PC-9 (cell line): Measurements from ENCODE around the gene STH. TPM values are rescaled to one million over a fixed set of nuclear protein-coding genes. Genes with fewer than 3 reads are reported as not detected.
"Not testable (repeated sequence)": the region's sequence is repeated elsewhere in the genome, so short reads cannot be mapped to it uniquely, and the experiment has no call there.

ENCODE experiments used
- BruUV-seq: library from RNA; stranded (reverse); fragments of 400-500 nt; replicated peaks from 2 replicates; lab custom pipeline; 2021; lab: Mats Ljungman, UMichigan
- CTCF ChIA-PET: fragments of 300-600 bp; sonication (Branson Sonifier 250); formaldehyde crosslinking; loops from one replicate; lab custom pipeline; 2022; ENCODE audit warnings: antibody characterized with exemption; lab: Charles Lee
- POLR2A ChIA-PET: fragments of 300-600 bp; sonication (Branson Sonifier 250); formaldehyde crosslinking; loops from one replicate; lab custom pipeline; 2022; ENCODE audit warnings: antibody characterized with exemption; ENCODE audit not compliant: unreplicated experiment; lab: Charles Lee
- DNase-seq, 2 experiments: peaks; one replicate each; pipeline versions ENCODE4 v3.0.0 to v3.0.0-alpha.2; 2015 to 2022; ENCODE audit warnings: mixed read lengths in 1 of 2
- H2AFZ ChIP-seq: fragments of 200-600 bp; sonication (generic); 2 replicates; pipeline ENCODE4 v1.8.1; 2017; ENCODE audit warnings: antibody characterized with exemption
- H3F3A ChIP-seq: fragments of 200-600 bp; sonication (generic); 2 replicates; pipeline ENCODE4 v1.8.1; 2017; ENCODE audit warnings: antibody characterized with exemption, mild to moderate bottlenecking, low read depth; ENCODE audit not compliant: insufficient read depth
- H3K27ac ChIP-seq: fragments of 200-600 bp; sonication (generic); 2 replicates; pipeline ENCODE4 v1.6.1; 2016; ENCODE audit warnings: mixed run types
- H3K27me3 ChIP-seq: fragments of 200-600 bp; sonication (generic); 2 replicates; pipeline ENCODE4 v1.6.1; 2016; ENCODE audit warnings: low read depth, mixed run types; ENCODE audit not compliant: insufficient read depth
- H3K36me3 ChIP-seq: fragments of 200-600 bp; sonication (generic); 2 replicates; pipeline ENCODE4 v1.6.1; 2016; ENCODE audit warnings: low read depth, mixed run types
- H3K4me1 ChIP-seq: fragments of 200-600 bp; sonication (generic); replicated peaks from 2 replicates; pipeline ENCODE4 v1.6.1; 2016; ENCODE audit warnings: mixed run types; ENCODE audit not compliant: insufficient read depth
- H3K4me2 ChIP-seq: fragments of 200-600 bp; sonication (generic); 2 replicates; pipeline ENCODE4 v1.6.1; 2017; ENCODE audit warnings: mixed run types
- H3K4me3 ChIP-seq: fragments of 200-600 bp; sonication (generic); 2 replicates; pipeline ENCODE4 v1.6.1; 2016; ENCODE audit warnings: mixed run types
- H3K79me2 ChIP-seq: fragments of 200-600 bp; sonication (generic); 2 replicates; pipeline ENCODE4 v1.6.1; 2017; ENCODE audit warnings: low read depth, mixed run types
- H3K9me2 ChIP-seq: fragments of 200-600 bp; sonication (generic); 2 replicates; pipeline ENCODE4 v1.8.1; 2017; ENCODE audit warnings: mild to moderate bottlenecking; ENCODE audit not compliant: insufficient read depth
- H3K9me3 ChIP-seq: fragments of 200-600 bp; sonication (generic); 2 replicates; pipeline ENCODE4 v1.8.1; 2016; ENCODE audit warnings: low read depth; ENCODE audit not compliant: insufficient read depth
- H4K20me1 ChIP-seq: fragments of 200-600 bp; sonication (generic); 2 replicates; pipeline ENCODE4 v1.8.1; 2017; ENCODE audit not compliant: insufficient read depth
- CTCF ChIP-seq: fragments of 200-600 bp; sonication (generic); conservative IDR thresholded peaks from 2 replicates; pipeline ENCODE4 v1.6.1; 2017; ENCODE audit warnings: mixed run types, antibody characterized with exemption, mild to moderate bottlenecking, moderate library complexity
- EZH2 ChIP-seq: fragments of 200-600 bp; sonication (generic); IDR thresholded peaks from 2 replicates; pipeline ENCODE4 v1.8.0; 2017; ENCODE audit warnings: antibody characterized with exemption, low read depth
- intact Hi-C: fragments of 100-400 bp; cut with micrococcal nuclease; formaldehyde crosslinking; loops from one replicate; pipeline ENCODE4 v1.10.0; 2022; ENCODE audit not compliant: unreplicated experiment
- total RNA-seq: library from RNA; stranded (reverse); gene quantifications from 2 replicates; pipeline ENCODE4 v1.2.3, GENCODE V29; 2021

STH gene
- total RNA-seq, 1 experiment from 2014 or later = not detected

DNA sequence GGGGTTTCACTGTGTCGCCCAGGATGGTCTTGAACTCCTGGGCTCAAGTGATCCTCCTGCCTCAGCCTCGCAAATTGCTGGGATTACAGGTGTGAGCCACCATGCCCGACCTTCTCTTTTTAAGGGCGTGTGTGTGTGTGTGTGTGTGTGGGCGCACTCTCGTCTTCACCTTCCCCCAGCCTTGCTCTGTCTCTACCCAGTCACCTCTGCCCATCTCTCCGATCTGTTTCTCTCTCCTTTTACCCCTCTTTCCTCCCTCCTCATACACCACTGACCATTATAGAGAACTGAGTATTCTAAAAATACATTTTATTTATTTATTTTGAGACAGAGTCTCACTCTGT, 3.9 kb downstream of the STH start:
- Histone ChIP-seq H3K4me2 (no peak overlapping the region), H3K9me2 (no peaks in the 10 kb centered on the region), H4K20me1 (no peaks in the 10 kb centered on the region; the same call in 1 of the 2 replicates), H3K36me3 (no peaks in the 10 kb centered on the region), H3K4me3 (no peak overlapping the region), H3K9me3 (no peaks in the 10 kb centered on the region), H2AFZ (no peak overlapping the region), H3K27ac (no peak overlapping the region), H3K79me2 (no peaks in the 10 kb centered on the region), H3K4me1 (no peaks in the 10 kb centered on the region), H3F3A (no peaks in the 10 kb centered on the region), H3K27me3 (no peaks in the 10 kb centered on the region)
- CTCF ChIA-PET = interaction anchor here (0.5 kb wide), 1 partner anchor 208 kb away, joined by 8 read pairs; no protein-coding TSS in a partner anchor
- BruUV-seq = no TSS peak
- POLR2A ChIA-PET = no interaction called here
- DNase-seq = no peak
- intact Hi-C loops = loop anchor here (5.0 kb wide), 2 partner anchors 189 to 209 kb away; partner anchors contain the start of gene KANSL1
- TF ChIP-seq CTCF (no peak), EZH2 (no peak)

GRCh38 chr17:46003907-46004748, 5.1 kb downstream of the STH start:
- H3K4me1 ChIP-seq = no peaks in the 10 kb centered on the region
- DNase-seq = no peak
- H3K36me3 ChIP-seq = no peaks in the 10 kb centered on the region
- TF ChIP-seq CTCF (no peak), EZH2 (no peak)
- H3K27ac ChIP-seq = no peak overlapping the region
- intact Hi-C loops = loop anchor here (5.0 kb wide), 2 partner anchors 188 to 208 kb away; partner anchors contain the start of gene KANSL1
- CTCF ChIA-PET = interaction anchor here (0.6 kb wide), 1 partner anchor 209 kb away, joined by 4 read pairs; no protein-coding TSS in a partner anchor
- no TSS peak for BruUV-seq
- H3K9me2 ChIP-seq = no peaks in the 10 kb centered on the region
- no peaks in the 10 kb centered on the region for H3K9me3 ChIP-seq
- POLR2A ChIA-PET = no interaction called here
- no peaks in the 10 kb centered on the region for H3K27me3 ChIP-seq
- no peak overlapping the region for H2AFZ ChIP-seq
- no peak overlapping the region for H3K4me2 ChIP-seq
- no peak overlapping the region for H3K4me3 ChIP-seq
- H3K79me2 ChIP-seq = no peaks in the 10 kb centered on the region
- no peaks in the 10 kb centered on the region for H3F3A ChIP-seq
- H4K20me1 ChIP-seq = no peaks in the 10 kb centered on the region; the same call in 1 of the 2 replicates

- H3K4me3 ChIP-seq, H3F3A ChIP-seq, CTCF ChIA-PET, DNase-seq, H3K4me1 ChIP-seq, H3K79me2 ChIP-seq, H3K27ac ChIP-seq, H2AFZ ChIP-seq, POLR2A ChIA-PET, BruUV-seq, H3K4me2 ChIP-seq, intact Hi-C loops, H3K36me3 ChIP-seq, H3K27me3 ChIP-seq, H3K9me2 ChIP-seq, H4K20me1 ChIP-seq, H3K9me3 ChIP-seq: not testable (repeated sequence)
Measured at GRCh38 chr17:46006082-46006481, 7.0 kb downstream of the STH start.
